ENCODE measurements around the gene GPD2.

The GPD2 gene

GRCh38 chr2:156472686-156473085 is 36.5 kb downstream of the GPD2 start:
- Histone ChIP-seq H3K9me3 (ENCODE audit: control insufficient read depth, insufficient read depth, low read depth, low read length) (no peaks in the 10 kb centered on the region), H3K4me3 (ENCODE audit: low read depth, low read length) (no peak overlapping the region), H3K4me1 (ENCODE audit: control insufficient read depth, insufficient read depth, low read length) (peaks cover 4% of the 10 kb centered on the region; the same call in 1 of the 2 replicates), H3K27ac (ENCODE audit: extremely low read depth, low read depth, low read length) (no peak overlapping the region), H3K36me3 (ENCODE audit: control insufficient read depth in 2 of 2, insufficient read depth in 1 of 2, low read length in 2 of 2) (peaks cover 0 to 5% of the 10 kb centered on the region in 2 experiments; a peak in 1 of 3 replicates)
- TF ChIP-seq ZNF513 (tag by site-specific recombination; IDR thresholded peaks at IDR 0.05) (no peak), ZNF473 (tag by site-specific recombination; IDR thresholded peaks at IDR 0.05) (no peak), ZNF501 (tag by site-specific recombination; IDR thresholded peaks at IDR 0.05) (no peak), ZNF350 (tag by site-specific recombination; IDR thresholded peaks at IDR 0.05) (no peak)
- ChIA-PET CTCF (interaction anchor here (1.5 kb wide), 1 partner anchor 137 kb away, joined by 3 read pairs; no protein-coding TSS in a partner anchor), POLR2A (no interaction called here)

GRCh38 chr2:156473445-156473844 is 37.3 kb downstream of the GPD2 start:
- POLR2A ChIA-PET = no interaction called here
- CTCF ChIA-PET = interaction anchor here (1.5 kb wide), 1 partner anchor 138 kb away, joined by 3 read pairs; no protein-coding TSS in a partner anchor
- TF ChIP-seq IKZF3 (tag by site-specific recombination; IDR thresholded peaks at IDR 0.05) (no peak), KLF7 (tag by site-specific recombination; IDR thresholded peaks at IDR 0.05; ENCODE audit: borderline replicate concordance) (no peak), BCL11B (tag by site-specific recombination; IDR thresholded peaks at IDR 0.05; ENCODE audit: low read depth) (no peak), ZNF366 (tag by site-specific recombination; conservative IDR thresholded peaks at IDR 0.05) (no peak), ZNF830 (tag by site-specific recombination; IDR thresholded peaks at IDR 0.05; ENCODE audit: low read depth) (no peak), KLF10 (tag by site-specific recombination; IDR thresholded peaks at IDR 0.05) (no peak), ZNF747 (tag by site-specific recombination; IDR thresholded peaks at IDR 0.05) (no peak), ZNF324 (tag by site-specific recombination; IDR thresholded peaks at IDR 0.05) (no peak), SCRT2 (tag by site-specific recombination; IDR thresholded peaks at IDR 0.05) (no peak), SETDB1 (IDR thresholded peaks at IDR 0.05; ENCODE audit: insufficient read length, low read length) (no peak), ZNF654 (tag by site-specific recombination; IDR thresholded peaks at IDR 0.05; ENCODE audit: low read depth) (no peak)
- Histone ChIP-seq H3K4me1 (ENCODE audit: control insufficient read depth, insufficient read depth, low read length) (peaks cover 4% of the 10 kb centered on the region; the same call in 1 of the 2 replicates), H3K36me3 (ENCODE audit: control insufficient read depth in 2 of 2, insufficient read depth in 1 of 2, low read length in 2 of 2) (peaks cover 0 to 5% of the 10 kb centered on the region in 2 experiments; a peak in 2 of 3 replicates), H3K9me3 (ENCODE audit: control insufficient read depth, insufficient read depth, low read depth, low read length) (no peaks in the 10 kb centered on the region), H3K4me3 (ENCODE audit: low read depth, low read length) (no peak overlapping the region), H3K27ac (ENCODE audit: extremely low read depth, low read depth, low read length) (no peak overlapping the region)

GRCh38 chr2:156474401-156474800 is 38.2 kb downstream of the GPD2 start:
- peaks cover 0 to 5% of the 10 kb centered on the region in 2 experiments; a peak in 2 of 3 replicates for H3K36me3 ChIP-seq (ENCODE audit: control insufficient read depth in 2 of 2, insufficient read depth in 1 of 2, low read length in 2 of 2)
- peaks cover 4% of the 10 kb centered on the region; the same call in 1 of the 2 replicates for H3K4me1 ChIP-seq (ENCODE audit: control insufficient read depth, insufficient read depth, low read length)
- no peak overlapping the region for H3K27ac ChIP-seq (ENCODE audit: extremely low read depth, low read depth, low read length)
- H3K9me3 ChIP-seq (ENCODE audit: control insufficient read depth, insufficient read depth, low read depth, low read length) = no peaks in the 10 kb centered on the region
- CTCF ChIA-PET = no interaction called here
- TF ChIP-seq CTCF (tag by site-specific recombination; IDR thresholded peaks at IDR 0.05) (no peak), ZNF664 (tag by site-specific recombination; IDR thresholded peaks at IDR 0.05) (no peak), ZBTB44 (tag by site-specific recombination; IDR thresholded peaks at IDR 0.05) (no peak), KLF17 (tag by site-specific recombination; IDR thresholded peaks at IDR 0.05) (no peak)
- H3K4me3 ChIP-seq (ENCODE audit: low read depth, low read length) = no peak overlapping the region
- POLR2A ChIA-PET = no interaction called here
